SK-N-MC (cell line): Measurements from ENCODE around the gene WHAMM.
"Not testable (repeated sequence)": the region's sequence is repeated elsewhere in the genome, so short reads cannot be mapped to it uniquely, and the experiment has no call there.

ENCODE experiments used
- DNase-seq: peaks from one replicate; pipeline ENCODE4 v3.0.0-alpha.2; 2011; ENCODE audit warnings: low read depth, low spot score
- H3K27ac ChIP-seq: fragments of 200-600 bp; sonication (generic); 2 replicates; pipeline ENCODE4 v1.5.1; 2016; ENCODE audit warnings: mixed run types
- H3K36me3 ChIP-seq: fragments of 200-600 bp; sonication (generic); 2 replicates; pipeline ENCODE4 v1.6.1; 2017; ENCODE audit warnings: antibody characterized with exemption, low read length, mixed read lengths; ENCODE audit not compliant: insufficient read depth
- H3K4me3 ChIP-seq: fragments of 200-600 bp; sonication (generic); 2 replicates; pipeline ENCODE4 v1.5.1; 2016
- H3K9ac ChIP-seq: fragments of 200-600 bp; sonication (generic); 2 replicates; pipeline ENCODE4 v1.8.0; 2017; ENCODE audit warnings: mixed run types, mixed read lengths; ENCODE audit not compliant: insufficient read length
- H3K9me3 ChIP-seq: fragments of 200-600 bp; sonication (generic); 2 replicates; pipeline ENCODE4 v1.6.1; 2017; ENCODE audit warnings: low read depth, mild to moderate bottlenecking, antibody characterized with exemption, low read length, moderate library complexity, mixed read lengths
- EZH2 ChIP-seq: fragments of 200-600 bp; sonication (generic); IDR thresholded peaks from one replicate; pipeline ENCODE4 v1.6.1; 2017; ENCODE audit warnings: antibody characterized with exemption
- FOXP2 ChIP-seq: optimal IDR thresholded peaks from 2 replicates; pipeline ENCODE3; 2011; ENCODE audit warnings: mild to moderate bottlenecking, moderate library complexity; ENCODE audit not compliant: insufficient read depth; ENCODE audit errors: extremely low read length, control extremely low read depth
- POLR2AphosphoS5 ChIP-seq: IDR thresholded peaks from 2 replicates; pipeline ENCODE4 v1.6.1; 2012; ENCODE audit warnings: mild to moderate bottlenecking, low read depth, low read length, borderline replicate concordance

The WHAMM gene

DNA sequence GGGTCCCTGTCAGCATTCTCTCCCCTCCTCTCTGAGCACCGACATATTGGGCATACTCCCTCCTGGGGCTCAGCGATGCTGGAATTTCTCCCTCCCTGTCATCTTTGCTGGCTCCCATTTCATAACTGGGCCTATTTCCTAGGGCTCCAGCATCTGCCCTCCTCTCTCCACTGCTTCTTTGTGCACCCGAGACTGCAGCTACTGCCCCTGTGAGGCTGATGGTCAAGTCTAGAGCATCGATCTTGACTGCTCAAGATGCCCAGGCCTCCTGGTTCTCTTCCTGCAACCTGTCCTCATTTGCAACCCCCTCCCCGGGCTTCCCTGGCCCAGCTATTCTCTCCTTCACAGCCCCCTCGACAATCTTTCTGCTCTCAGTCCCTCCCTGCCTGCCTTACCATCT lies 53.5 kb downstream of the WHAMM start:
- TF ChIP-seq FOXP2 (no peak), EZH2 (no peak), POLR2AphosphoS5 (no peak)

DNA sequence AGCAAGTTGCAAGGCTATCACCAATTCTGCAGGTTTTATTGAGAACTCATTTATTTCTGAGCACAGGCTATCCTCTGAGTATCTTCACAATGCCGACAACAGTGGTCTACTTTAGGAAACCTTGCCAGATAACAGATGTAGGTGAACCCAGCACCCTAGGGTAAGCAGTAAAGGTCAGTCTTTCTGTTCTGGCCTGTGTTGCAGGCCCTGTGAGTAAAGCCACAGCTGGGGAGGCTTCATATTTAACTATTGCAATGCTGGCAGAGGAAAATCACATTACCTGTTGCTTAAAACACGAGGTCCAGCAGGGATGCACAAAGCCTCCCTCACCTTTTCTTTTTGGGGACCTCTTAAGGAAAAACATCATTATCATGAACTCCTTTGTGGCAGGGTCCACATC lies 55.5 kb downstream of the WHAMM start:
- H3K9me3 ChIP-seq, result no peaks in the 10 kb centered on the region
- no peak overlapping the region for H3K4me3 ChIP-seq
- no peak overlapping the region for H3K9ac ChIP-seq
- no peaks in the 10 kb centered on the region for H3K36me3 ChIP-seq
- no peak for DNase-seq
- TF ChIP-seq POLR2AphosphoS5 (no peak), FOXP2 (no peak), EZH2 (no peak)
- H3K27ac ChIP-seq, result no peak overlapping the region

More for the DNA sequence above, 53.5 kb downstream of the WHAMM start:
- no peak for DNase-seq
- Histone ChIP-seq H3K9me3 (no peaks in the 10 kb centered on the region), H3K9ac (no peak overlapping the region), H3K4me3 (no peak overlapping the region), H3K36me3 (no peaks in the 10 kb centered on the region), H3K27ac (no peak overlapping the region)

DNA sequence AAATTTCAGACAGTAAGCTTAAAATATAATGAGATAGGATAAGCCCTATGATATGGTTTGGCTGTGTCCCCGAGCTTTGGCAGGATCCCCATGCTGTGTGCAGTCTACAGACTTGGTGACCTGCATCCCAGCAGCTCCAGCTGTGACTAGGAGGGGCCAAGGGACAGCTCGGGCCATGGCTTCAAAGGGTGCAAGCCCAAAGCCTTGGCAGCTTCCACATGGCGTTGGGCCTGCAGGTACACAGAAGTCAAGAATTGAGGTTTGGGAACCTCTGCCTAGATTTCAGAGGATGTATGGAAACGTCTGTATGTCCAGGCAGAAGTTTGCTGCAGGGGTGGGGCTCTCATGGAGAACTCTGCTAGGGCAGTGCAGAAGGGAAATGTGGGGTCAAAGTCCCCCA lies 56.2 kb downstream of the WHAMM start:
- not testable (repeated sequence) for H3K9me3 ChIP-seq, H3K27ac ChIP-seq, H3K4me3 ChIP-seq, DNase-seq, H3K36me3 ChIP-seq, H3K9ac ChIP-seq

DNA sequence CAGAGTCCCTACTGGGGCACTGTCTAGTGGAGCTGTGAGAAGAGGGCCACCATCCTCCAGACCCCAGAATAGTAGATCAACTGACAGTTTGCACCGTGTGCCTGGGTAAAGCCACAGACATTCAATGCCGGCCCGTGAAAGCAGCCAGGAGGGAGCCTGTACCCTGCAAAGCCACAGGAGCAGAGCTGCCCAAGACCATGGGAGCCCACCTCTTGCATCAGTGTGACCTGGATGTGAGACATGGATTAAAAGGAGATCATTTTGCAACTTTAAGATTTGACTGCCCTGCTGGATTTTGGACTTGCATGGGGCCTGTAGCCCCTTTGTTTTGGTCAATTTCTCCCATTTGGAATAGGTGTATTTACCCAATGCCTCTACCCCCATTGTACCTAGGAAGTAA lies 56.6 kb downstream of the WHAMM start:
- not testable (repeated sequence) for H3K9me3 ChIP-seq, DNase-seq, H3K9ac ChIP-seq, H3K36me3 ChIP-seq, H3K27ac ChIP-seq, H3K4me3 ChIP-seq

DNA sequence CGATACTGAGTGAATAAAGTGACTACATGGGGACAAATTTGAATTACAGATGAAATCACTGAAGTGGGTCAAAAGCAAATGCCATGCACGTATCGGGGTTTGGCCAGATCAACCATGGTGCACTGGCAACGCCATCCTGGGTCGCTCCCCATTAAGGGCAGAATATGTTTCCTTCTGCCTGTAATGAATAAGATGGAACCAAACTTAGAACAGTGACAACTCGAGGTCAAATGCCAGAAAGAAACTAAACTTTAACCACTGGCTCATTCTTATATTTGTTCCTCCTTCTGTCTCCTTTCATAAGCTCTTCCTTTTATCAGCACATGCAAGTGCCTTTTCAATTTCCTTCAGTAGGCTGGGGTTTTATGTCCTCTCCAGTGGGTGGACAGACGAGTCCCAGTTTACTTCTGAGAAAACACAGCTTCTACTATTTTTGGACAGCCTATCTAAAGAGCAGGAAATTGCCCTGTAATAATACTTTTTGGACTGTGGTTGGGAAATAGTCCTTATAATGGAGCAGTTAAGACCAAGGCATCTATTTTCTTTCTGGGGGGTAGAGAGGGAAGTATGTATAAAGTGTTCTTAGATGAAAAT lies 61.4 kb downstream of the WHAMM start:
- DNase-seq, result no peak
- H3K36me3 ChIP-seq, result no peaks in the 10 kb centered on the region
- no peaks in the 10 kb centered on the region for H3K9me3 ChIP-seq
- H3K27ac ChIP-seq, result no peak overlapping the region
- no peak overlapping the region for H3K9ac ChIP-seq
- TF ChIP-seq POLR2AphosphoS5, result no peak
- no peak for TF ChIP-seq FOXP2
- TF ChIP-seq EZH2, result no peak
- no peak overlapping the region for H3K4me3 ChIP-seq

DNA sequence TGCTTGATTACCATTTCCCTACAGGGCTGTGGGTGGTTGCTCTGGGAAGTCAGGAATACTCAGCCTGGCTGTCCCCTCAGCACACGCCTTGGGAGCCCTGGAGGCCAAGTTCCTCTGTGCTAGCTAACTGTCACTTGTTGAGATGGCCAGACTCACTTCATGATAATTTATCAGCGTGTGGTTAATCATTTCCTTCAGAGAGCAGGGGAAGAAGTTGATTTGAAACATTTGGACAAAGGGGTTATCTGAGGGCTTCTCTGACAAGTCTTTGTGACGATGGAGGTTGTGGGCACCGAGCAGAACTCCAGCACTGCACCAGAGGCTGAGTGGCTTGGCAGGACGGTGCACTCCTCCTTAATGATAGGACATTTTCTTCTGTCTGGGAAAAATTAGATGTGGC lies 61.9 kb downstream of the WHAMM start:
- Histone ChIP-seq H3K27ac (no peak overlapping the region), H3K9ac (no peak overlapping the region), H3K4me3 (no peak overlapping the region), H3K9me3 (no peaks in the 10 kb centered on the region), H3K36me3 (no peaks in the 10 kb centered on the region)
- no peak for TF ChIP-seq FOXP2
- DNase-seq, result no peak

DNA sequence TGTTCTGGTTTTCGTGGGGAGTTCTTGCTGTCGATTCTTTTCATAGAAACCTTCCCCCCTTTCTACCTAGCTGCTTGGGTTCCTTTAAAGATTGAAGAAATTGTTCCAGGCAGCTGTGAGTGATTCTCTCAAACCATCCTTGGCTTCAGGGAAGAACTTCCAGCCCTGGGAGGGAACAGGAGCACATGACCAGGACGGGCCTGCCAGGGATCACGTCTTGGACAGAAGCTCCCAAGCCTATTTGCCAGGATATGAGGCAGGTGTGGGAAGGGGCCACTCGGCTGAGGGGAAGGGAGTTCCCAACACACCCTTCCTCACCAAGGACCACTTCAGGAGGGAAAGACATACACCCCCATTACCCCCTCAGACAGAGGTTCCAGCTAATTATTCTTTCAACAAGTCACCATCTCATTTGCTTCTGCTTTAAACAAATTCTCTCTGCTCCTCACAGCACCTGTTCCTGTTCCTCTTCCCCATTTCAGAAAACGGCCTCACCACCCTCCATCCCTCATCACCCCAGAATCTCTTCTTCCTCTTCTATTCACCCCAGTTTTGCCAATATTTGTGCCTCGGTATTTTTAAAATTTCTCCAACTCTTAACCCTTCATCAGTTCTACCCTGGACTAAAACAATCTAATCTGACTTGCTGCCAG lies 62.5 kb downstream of the WHAMM start:
- TF ChIP-seq POLR2AphosphoS5, result no peak
- no peak for TF ChIP-seq EZH2
- TF ChIP-seq FOXP2, result no peak
- H3K9ac ChIP-seq, result no peak overlapping the region
- no peak overlapping the region for H3K27ac ChIP-seq

DNA sequence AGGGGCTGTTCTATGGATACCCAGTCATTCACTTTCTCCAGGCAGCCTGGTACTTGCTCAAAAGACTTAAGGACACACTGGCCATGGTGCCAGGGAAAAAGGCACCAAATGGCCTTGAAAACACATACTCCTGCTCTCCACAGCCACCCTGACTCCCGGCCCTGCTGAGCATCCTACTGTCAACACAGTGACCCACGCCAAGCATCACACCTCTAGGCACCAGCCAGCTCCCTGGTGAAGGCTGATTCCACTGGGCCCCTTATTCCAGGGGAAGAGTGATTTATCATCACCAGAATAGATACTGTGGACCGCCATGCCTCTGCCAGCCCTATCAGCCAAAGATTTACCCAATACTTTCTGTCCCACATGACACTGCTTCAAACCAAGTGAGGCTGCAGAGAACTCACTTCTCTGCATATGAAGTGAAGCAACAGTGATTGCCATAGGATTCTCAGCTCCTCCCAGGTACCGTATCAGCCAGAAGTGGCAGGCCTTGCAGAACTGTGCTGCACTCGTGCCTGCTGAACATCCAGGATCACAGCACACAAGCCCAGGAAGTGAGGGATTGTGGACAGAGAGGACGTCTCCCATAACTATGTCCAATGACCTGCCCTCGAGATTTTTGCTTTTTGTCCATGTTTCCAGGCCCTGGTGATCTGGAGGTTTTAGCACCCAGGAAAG lies 63.7 kb downstream of the WHAMM start:
- TF ChIP-seq EZH2, result no peak
- no peak for TF ChIP-seq POLR2AphosphoS5
- TF ChIP-seq FOXP2, result no peak
- H3K9me3 ChIP-seq, result no peaks in the 10 kb centered on the region
- no peaks in the 10 kb centered on the region for H3K36me3 ChIP-seq
- H3K9ac ChIP-seq, result no peak overlapping the region
- no peak overlapping the region for H3K4me3 ChIP-seq
- no peak overlapping the region for H3K27ac ChIP-seq
- DNase-seq, result no peak

More for the DNA sequence above, 62.5 kb downstream of the WHAMM start:
- Histone ChIP-seq H3K9me3 (no peaks in the 10 kb centered on the region), H3K4me3 (no peak overlapping the region), H3K36me3 (no peaks in the 10 kb centered on the region)
- DNase-seq, result no peak

DNA sequence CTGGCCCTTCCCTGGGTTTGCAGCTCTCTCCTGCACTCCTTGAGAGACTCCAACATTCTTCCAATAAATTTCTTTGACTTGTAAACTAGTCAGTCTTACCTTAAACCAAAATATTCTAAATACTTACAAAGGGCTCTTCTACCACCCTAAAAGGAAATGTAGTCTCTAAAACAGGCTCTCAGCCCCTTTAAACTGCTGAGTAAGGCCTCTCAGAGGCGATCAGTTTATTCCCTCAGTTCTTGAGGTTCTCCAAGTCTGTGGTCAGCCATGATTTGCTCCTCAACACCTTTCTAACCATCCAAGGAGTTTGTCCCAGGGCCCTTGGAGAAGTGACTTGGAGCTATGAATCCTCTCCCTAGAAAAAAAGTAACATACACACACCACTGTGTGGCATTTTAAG lies 64.8 kb downstream of the WHAMM start:
- DNase-seq, result no peak
- Histone ChIP-seq H3K27ac (no peak overlapping the region), H3K9ac (no peak overlapping the region), H3K36me3 (no peaks in the 10 kb centered on the region), H3K9me3 (no peaks in the 10 kb centered on the region), H3K4me3 (no peak overlapping the region)
- TF ChIP-seq POLR2AphosphoS5, result no peak
- no peak for TF ChIP-seq EZH2
- TF ChIP-seq FOXP2, result no peak
